CD4-positive, alpha-beta T cell treated with Interleukin-10 for 1 hour (primary cell): ENCODE data around the gene CCDC181.

Source experiments
- DNase-seq: peaks from one replicate; pipeline ENCODE4 v3.0.0-alpha.2; 2020

CCDC181 gene

DNA sequence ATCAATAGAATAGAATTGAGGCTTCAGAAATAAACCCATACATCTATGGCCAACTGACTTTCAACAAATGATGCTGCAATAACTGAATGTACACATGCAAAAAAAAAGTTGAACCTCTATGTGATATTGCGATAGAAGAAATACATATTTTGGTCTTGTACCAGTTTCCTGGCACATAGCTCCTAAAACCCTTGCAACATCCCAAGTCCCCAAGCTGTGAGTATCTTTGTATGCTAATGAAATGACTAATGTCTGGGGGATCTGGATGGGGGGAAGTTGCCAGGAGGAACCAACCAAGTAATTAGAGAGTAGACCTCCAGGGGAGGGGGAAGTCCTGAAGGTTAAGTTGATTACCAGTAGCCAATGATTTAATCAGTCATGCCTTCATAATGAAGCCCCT, 34.9 kb downstream of the CCDC181 start:
- DNase-seq, result no peak

DNA sequence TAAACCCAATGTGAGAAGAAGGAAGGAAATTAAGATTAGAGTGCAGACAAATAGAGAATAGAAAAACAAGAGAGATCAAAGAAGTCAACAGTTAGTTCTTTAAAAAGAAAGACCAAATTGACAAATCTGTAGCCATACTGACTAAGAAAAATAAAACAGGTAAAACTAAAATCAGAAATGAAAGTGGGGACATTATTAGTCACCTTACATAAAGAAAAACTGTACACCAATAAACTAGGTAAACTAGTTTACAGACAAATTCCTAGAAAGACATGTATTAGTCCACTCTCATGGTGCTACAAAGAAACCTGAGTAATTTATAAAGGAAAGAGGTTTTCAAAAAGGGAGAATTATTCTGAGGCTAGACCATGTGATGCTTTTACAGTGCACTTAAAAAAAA, 37.0 kb downstream of the CCDC181 start:
- no peak for DNase-seq

DNA sequence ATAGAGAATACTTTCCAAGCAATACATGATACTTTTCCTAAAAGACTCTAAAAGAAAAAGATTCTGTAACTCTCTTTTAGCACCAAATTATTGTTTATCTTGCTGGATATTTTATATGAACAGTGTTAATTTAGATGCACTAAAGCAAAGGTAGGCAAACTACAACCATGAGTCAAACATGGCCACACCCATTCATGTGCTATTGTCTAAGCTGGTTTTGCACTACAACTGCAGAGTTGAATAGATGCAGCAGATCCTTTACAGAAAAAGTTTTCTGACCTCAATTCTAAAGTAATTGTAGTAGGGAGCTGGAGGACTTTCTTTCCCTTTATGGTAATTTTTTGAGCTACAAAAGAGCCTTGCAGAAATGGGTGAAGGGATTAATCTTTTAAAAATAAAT, 39.9 kb downstream of the CCDC181 start:
- DNase-seq, result no peak

- DNase-seq, result no peak
These were observed 43.8 kb downstream of the CCDC181 start for GRCh38 chr1:169383449-169383848.

- DNase-seq, result no peak
These were observed 46.1 kb downstream of the CCDC181 start for GRCh38 chr1:169381162-169381561.

GRCh38 chr1:169371404-169371803, 55.9 kb downstream of the CCDC181 start:
- peak; percentile 32 for DNase-seq

DNA sequence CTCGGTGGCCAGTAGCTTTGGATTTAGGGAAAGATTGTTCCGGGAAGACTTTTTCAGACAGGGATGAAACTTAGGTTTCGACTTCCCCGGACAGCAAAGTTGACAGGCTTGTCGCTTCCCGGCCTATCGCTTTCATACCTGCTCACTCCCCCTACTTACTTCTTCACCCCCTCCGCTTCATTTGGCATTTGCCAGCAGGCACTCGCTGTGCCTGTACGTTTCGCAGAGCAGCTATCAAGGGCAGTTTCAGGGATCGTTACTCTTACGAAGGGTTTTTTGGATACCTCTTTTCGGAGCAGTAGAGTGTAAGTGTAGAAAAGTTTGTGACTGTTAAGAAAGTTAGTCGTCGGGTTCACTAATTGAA, 58.9 kb downstream of the CCDC181 start:
- peak; percentile 38 for DNase-seq

DNA sequence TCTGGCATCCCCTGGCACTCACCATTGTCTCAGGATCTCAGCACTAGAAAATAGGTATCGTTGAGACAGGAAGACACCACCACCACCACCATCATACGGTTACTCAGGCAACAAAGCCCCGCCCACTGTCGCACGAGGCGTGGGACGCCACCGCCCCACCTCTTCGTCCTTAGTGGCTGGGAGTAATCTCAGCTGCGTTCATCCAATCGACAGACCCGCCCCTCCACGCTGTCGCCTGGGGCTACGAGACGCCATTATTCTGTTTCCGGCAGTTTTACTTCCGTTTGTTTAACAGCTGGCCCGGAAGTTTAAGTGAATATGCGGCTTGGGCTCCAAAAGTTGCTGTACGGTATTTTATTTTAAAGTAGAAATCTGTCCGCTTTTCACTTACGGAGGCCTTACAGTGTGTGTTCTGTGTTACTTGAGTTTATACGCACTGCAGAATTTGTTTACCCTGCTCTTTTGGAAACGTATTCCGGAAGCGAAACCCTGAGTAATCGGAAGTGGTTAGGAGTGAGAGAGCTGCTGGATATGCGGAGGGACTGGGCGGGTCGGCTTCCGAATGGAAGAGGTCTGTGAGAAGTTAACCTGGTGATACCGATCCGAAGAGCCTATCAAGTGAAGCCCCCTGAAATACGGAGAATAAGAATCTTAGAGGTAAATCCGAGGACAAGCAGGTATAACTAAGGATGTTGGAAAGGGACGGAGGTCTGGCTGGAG, 59.4 kb downstream of the CCDC181 start, which contains the start of the genes BLZF1 and NME7:
Gene BLZF1 (plus strand): TSS at position 510 of the 720 bp plus-strand sequence. CDS start 1,328 bp downstream, outside the sequence.
Gene NME7 (minus strand): TSS at position 112 of the 720 bp plus-strand sequence. CDS start 87 bp downstream, at position 25.
- DNase-seq, result peak; percentile 98

GRCh38 chr1:169367096-169367685, 60.1 kb downstream of the CCDC181 start:
- no peak for DNase-seq

GRCh38 chr1:169364948-169365347, 62.3 kb downstream of the CCDC181 start:
- no peak for DNase-seq

DNA sequence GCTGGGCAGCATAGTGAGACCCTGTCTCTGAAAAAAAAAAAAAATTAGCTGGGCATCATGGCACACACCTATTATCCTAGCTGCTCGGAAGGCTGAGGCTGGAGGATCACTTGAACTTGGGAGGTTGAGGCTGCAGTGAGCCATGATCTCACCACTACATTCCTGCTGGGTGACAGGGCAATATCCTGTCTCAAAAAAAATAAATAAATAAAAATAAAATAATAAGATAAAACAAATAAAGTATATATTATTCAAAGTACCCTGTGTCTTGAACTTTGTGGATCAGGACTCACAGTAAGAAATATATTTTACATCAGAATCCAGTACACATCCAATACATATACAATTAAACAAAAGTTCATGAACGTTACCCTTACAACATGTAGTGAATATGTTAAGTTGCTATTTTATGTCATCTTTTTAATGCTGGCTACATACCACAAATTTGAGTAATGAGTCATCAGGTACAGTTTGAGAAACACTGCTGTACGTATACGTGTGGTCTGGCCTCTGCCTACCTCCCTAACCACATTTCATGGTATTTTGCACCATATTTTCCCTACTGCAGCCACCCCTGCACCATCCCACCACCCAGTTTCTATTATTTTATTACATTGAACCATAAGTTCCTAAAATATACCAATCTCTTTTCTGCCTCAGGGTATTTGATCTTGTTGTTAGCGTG, 64.1 kb downstream of the CCDC181 start:
- peak; percentile 19 for DNase-seq

- no peak for DNase-seq
These were observed 66.0 kb downstream of the CCDC181 start for GRCh38 chr1:169361281-169361680.

GRCh38 chr1:169360415-169360814, 66.9 kb downstream of the CCDC181 start:
- DNase-seq, result no peak

DNA sequence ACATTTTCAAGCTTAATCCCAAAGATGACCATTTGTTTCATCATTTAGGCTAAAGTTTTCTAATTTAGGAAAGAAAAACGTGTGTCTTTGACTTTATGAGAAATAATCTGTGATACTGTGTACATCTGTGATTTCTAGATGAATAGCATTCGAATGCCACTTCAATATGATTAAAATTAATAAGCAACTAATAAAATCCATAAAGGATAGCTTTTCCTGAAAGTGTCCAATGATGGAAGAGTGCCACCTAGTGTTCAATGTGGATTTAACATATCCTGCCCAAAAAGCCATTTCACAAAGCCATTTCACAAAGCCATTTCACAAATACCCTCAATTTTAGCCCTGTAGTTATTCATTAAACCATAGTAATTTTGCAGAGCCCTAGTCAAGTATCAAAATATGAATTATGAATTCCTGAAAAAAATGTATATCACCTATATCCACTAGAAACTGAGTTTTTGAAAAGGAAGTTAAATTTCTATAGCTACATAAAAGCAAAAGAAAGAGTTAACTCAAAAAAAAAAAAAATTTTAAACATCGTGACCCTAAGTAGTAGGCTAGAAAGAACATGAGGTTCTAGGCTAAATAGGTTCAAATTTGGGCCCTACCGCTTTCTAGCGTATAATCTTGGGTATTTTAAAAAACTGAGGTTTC, 78.8 kb downstream of the CCDC181 start:
- peak; percentile 68 for DNase-seq

DNA sequence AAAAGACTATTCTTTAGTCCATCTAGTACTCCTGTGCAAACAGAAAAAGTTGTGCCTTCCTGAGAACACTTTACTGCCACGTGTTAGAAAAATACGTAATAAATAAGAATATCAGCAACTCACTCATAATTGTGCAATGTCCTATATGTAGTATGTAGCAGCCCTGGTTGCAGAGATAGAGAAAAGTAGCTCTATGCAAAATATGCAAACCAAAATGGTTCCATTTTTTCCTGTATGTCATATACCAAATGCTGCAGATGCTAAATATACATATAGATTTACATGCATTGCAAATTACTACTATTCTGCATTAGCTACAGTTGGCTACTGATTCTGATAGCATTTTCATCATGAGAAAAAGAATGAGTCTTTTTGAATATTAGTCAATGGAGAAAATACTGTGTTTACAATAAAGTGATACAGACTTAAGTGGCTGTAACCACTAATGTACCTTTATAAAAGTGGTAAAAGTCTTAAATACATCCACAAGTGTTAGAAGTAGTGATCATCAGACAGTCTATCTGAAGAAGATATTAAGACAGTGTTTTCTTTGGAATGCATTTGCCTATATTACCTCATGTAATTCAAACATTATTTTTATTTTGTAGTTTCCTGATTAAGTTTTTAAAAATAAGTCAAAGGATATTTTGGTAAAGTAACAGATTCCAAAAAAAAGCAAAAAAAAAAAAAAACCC, 79.4 kb downstream of the CCDC181 start:
- no peak for DNase-seq

DNA sequence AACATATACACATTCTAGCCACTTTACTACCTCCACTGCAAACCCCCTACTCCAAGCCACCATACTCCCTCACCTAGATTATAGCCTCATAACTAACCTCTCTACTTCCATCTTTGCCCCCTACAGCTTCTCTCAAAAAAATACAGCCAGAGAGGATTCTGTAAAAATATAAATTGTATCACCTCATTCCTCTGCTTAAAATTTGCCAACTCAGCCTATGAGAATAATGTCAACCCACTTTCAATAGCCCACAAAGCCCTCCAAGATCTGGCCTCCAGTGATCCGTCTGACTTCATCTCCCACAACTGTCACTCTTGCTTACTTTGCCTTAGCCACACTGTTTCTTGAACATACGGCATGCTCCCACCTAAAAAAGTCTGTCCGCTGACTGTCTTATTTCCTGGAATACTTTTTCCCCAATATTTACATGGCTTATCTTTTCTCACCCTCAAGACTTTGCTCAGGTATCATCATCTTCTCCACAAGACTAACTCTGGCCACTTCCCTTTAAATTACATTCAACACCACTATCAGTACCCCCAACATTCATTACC, 81.2 kb downstream of the CCDC181 start:
- DNase-seq, result no peak

DNA sequence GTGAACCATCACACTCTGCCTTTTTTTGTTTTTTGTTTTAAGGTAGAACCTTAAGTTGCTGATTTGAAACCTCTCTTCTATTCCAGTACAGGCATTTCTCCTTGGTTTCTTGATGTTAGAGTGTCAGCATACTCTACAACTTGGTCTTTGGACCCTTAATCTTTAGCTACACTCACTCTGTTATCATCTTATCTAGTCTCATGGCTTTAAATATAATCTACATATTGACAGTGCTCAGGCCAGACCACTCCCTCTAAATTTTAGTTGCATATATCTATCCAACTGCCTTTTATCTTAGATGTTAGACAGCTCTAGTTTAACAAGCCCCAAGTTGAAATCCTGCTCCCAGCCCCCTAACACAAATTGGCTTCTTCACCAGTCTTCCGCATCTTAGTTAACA, 81.8 kb downstream of the CCDC181 start:
- no peak for DNase-seq
